HCT116 (cell line): ENCODE data around the gene SGMS2. TPM values are rescaled to one million over a fixed set of nuclear protein-coding genes. Genes with fewer than 3 reads are reported as not detected.

Experiments
- ATAC-seq: fragments of 200-7000 bp; cut with Tn5 transposase; 2 replicates; pipeline ENCODE4 v1.9.1; 2020; ENCODE audit warnings: mild to moderate bottlenecking, moderate library complexity
- Bru-seq: library from RNA; stranded (reverse); fragments of 400-500 nt; gene quantifications from one replicate; lab custom pipeline; 2021; lab: Mats Ljungman, UMichigan
- BruChase-seq, 2 experiments: library from RNA; stranded (reverse); fragments of 400-500 nt; gene quantifications; one replicate each; lab custom pipeline; 2021; lab: Mats Ljungman, UMichigan
- BruUV-seq: library from RNA; stranded (reverse); fragments of 400-500 nt; replicated peaks from 2 replicates; lab custom pipeline; 2021; lab: Mats Ljungman, UMichigan
- CTCF ChIA-PET: fragments of 300-600 bp; sonication (Branson Sonifier 250); formaldehyde crosslinking; loops from one replicate; lab custom pipeline; 2021; ENCODE audit warnings: antibody characterized with exemption; lab: Charles Lee
- POLR2A ChIA-PET: fragments of 300-600, 350-600 bp; sonication (Branson Sonifier 250); formaldehyde crosslinking; loops from one replicate; lab custom pipeline; 2021; ENCODE audit warnings: antibody characterized with exemption; lab: Charles Lee
- RAD21 ChIA-PET, 2 experiments: fragments of 300-600 bp; sonication (Branson Sonifier 250); formaldehyde crosslinking; loops; one replicate each; lab custom pipeline; 2023; ENCODE audit warnings: low total read pairs in 2 of 2; ENCODE audit not compliant: uncharacterized antibody in 2 of 2, unreplicated experiment in 2 of 2, low non-redundant PET in 1 of 2; lab: Charles Lee
- DNase-seq: peaks from one replicate; pipeline ENCODE4 v3.0.0-alpha.2; 2010; ENCODE audit warnings: low read depth, low spot score
- H2AFZ ChIP-seq: fragments of 200-600 bp; shearing (Covaris generic), sonication (generic); 2 replicates; pipeline ENCODE4 v1.6.1; 2017; ENCODE audit warnings: low read depth, mixed run types, mixed read lengths, antibody characterized with exemption, low read length; ENCODE audit not compliant: poor library complexity, severe bottlenecking
- H3K27ac ChIP-seq: 2 replicates; pipeline ENCODE4 v1.5.1; 2012; ENCODE audit warnings: low read depth, low read length
- H3K27me3 ChIP-seq: fragments of 200-600 bp; sonication (generic); 2 replicates; pipeline ENCODE4 v1.6.1; 2016; ENCODE audit warnings: mixed run types, low read length, mixed read lengths; ENCODE audit not compliant: insufficient read depth
- H3K36me3 ChIP-seq, 2 experiments: fragments of 200-500 bp in 1 of 2; fragments of 200-600 bp in 1 of 2; sonication (Bioruptor generic) in 1 of 2; sonication (generic) in 1 of 2; 2 replicates each; pipeline versions ENCODE4 v1.5.1 to v1.6.1; 2014 to 2016; ENCODE audit warnings: low read length in 2 of 2, inconsistent platforms in 1 of 2, mixed read lengths in 1 of 2, mixed run types in 1 of 2; ENCODE audit not compliant: insufficient read depth in 2 of 2, control insufficient read depth in 1 of 2
- H3K4me1 ChIP-seq, 2 experiments: fragments of 200-600 bp in 1 of 2; sonication (generic) in 1 of 2; 2 replicates each; pipeline versions ENCODE4 v1.5.1 to v1.6.1; 2012 to 2017; ENCODE audit warnings: low read length in 2 of 2, inconsistent platforms in 1 of 2, mild to moderate bottlenecking in 1 of 2, mixed read lengths in 1 of 2, mixed run types in 1 of 2, moderate library complexity in 1 of 2; ENCODE audit not compliant: insufficient read depth in 2 of 2, control insufficient read depth in 1 of 2
- H3K4me2 ChIP-seq: fragments of 200-600 bp; sonication (generic); 2 replicates; pipeline ENCODE4 v1.6.1; 2017; ENCODE audit warnings: mixed run types, low read length, mixed read lengths
- H3K4me3 ChIP-seq, 2 experiments: fragments of 200-600 bp in 1 of 2; sonication (generic) in 1 of 2; replicated peaks in 1 of 2; 2 replicates each; pipeline ENCODE4 v1.5.1; 2011 to 2016; ENCODE audit warnings: low read length in 2 of 2, control low read depth in 1 of 2, low read depth in 1 of 2, mild to moderate bottlenecking in 1 of 2, mixed read lengths in 1 of 2, mixed run types in 1 of 2
- H3K79me2 ChIP-seq: fragments of 200-600 bp; sonication (generic); 2 replicates; pipeline ENCODE4 v1.6.1; 2017; ENCODE audit warnings: mild to moderate bottlenecking, mixed run types, low read length, moderate library complexity, mixed read lengths; ENCODE audit not compliant: insufficient read depth
- H3K9ac ChIP-seq: fragments of 200-600 bp; sonication (generic); 2 replicates; pipeline ENCODE4 v1.6.1; 2016; ENCODE audit warnings: low read length, mixed read lengths
- H3K9me2 ChIP-seq: fragments of 200-600 bp; sonication (generic), shearing (Covaris generic); 2 replicates; pipeline ENCODE4 v1.6.1; 2017; ENCODE audit warnings: mixed run types, mild to moderate bottlenecking, moderate library complexity; ENCODE audit not compliant: insufficient read depth
- H3K9me3 ChIP-seq, 2 experiments: fragments of 200-500 bp in 1 of 2; fragments of 200-600 bp in 1 of 2; sonication (Bioruptor generic) in 1 of 2; sonication (generic) in 1 of 2; 2 replicates each; pipeline ENCODE4 v1.6.1; 2014 to 2017; ENCODE audit warnings: low read length in 2 of 2, mixed read lengths in 2 of 2, inconsistent platforms in 1 of 2, low read depth in 1 of 2, mild to moderate bottlenecking in 1 of 2, mixed run types in 1 of 2, moderate library complexity in 1 of 2; ENCODE audit not compliant: control insufficient read depth in 1 of 2, insufficient read depth in 1 of 2
- H4K20me1 ChIP-seq: fragments of 200-600 bp; sonication (generic), shearing (Covaris generic); 2 replicates; pipeline ENCODE4 v1.6.1; 2017; ENCODE audit warnings: mixed run types, mild to moderate bottlenecking, moderate library complexity; ENCODE audit not compliant: insufficient read depth
- CBX3 ChIP-seq: IDR thresholded peaks from 2 replicates; pipeline ENCODE4 v1.6.1; 2012; ENCODE audit warnings: low read depth
- CEBPB ChIP-seq: IDR thresholded peaks from 2 replicates; pipeline ENCODE4 v1.6.1; 2012; ENCODE audit warnings: low read depth
- ELF1 ChIP-seq: IDR thresholded peaks from 2 replicates; pipeline ENCODE4 v1.6.1; 2012; ENCODE audit warnings: low read depth, borderline replicate concordance
- EZH2 ChIP-seq: fragments of 200-600 bp; sonication (generic); IDR thresholded peaks from 2 replicates; pipeline ENCODE4 v1.6.1; 2017; ENCODE audit warnings: antibody characterized with exemption, mixed run types
- EZH2phosphoT487 ChIP-seq: fragments of 200-600 bp; IDR thresholded peaks from 2 replicates; pipeline ENCODE4 v1.6.1; 2018; ENCODE audit warnings: antibody characterized with exemption, borderline replicate concordance
- JUND ChIP-seq: IDR thresholded peaks from 2 replicates; pipeline ENCODE4 v1.6.1; 2012
- POLR2AphosphoS5 ChIP-seq: IDR thresholded peaks from 2 replicates; pipeline ENCODE4 v1.6.1; 2011; ENCODE audit warnings: mild to moderate bottlenecking, low read depth, low read length, moderate library complexity
- RAD21 ChIP-seq: IDR thresholded peaks from 2 replicates; pipeline ENCODE4 v1.6.1; 2012; ENCODE audit warnings: low read depth, mild to moderate bottlenecking
- SRF ChIP-seq: IDR thresholded peaks from 2 replicates; pipeline ENCODE4 v1.6.1; 2012; ENCODE audit warnings: low read depth
- TCF7L2 ChIP-seq: IDR thresholded peaks from 2 replicates; pipeline ENCODE4 v1.7.0; 2011; ENCODE audit warnings: borderline replicate concordance, inconsistent platforms; ENCODE audit not compliant: insufficient read depth, insufficient read length; ENCODE audit errors: extremely low read depth
- ZFX ChIP-seq: fragments of 450-650 bp; IDR thresholded peaks from 2 replicates; pipeline ENCODE4 v1.6.1; 2017
- intact Hi-C: fragments of 100-400 bp; cut with micrococcal nuclease; formaldehyde crosslinking; loops from 2 replicates; pipeline ENCODE4 v1.10.0; 2022
- long read RNA-seq: library from polyadenylated mRNA; unstranded; transcript quantifications from one replicate; pipeline ENCODE4 v2.0.0, GENCODE V29; 2021; ENCODE audit not compliant: unreplicated experiment
- polyA plus RNA-seq: library from polyadenylated mRNA; unstranded; fragments of >200 nt; gene quantifications from 2 replicates; pipeline ENCODE4 v1.2.1, GENCODE V29; 2012; ENCODE audit warnings: missing spikeins
- total RNA-seq: library from RNA; stranded (reverse); gene quantifications from one replicate; pipeline ENCODE4 v1.2.1, GENCODE V29; 2021; ENCODE audit not compliant: unreplicated experiment
- TF ChIP-seq, protein P1 (sequence below): IDR thresholded peaks from 2 replicates; pipeline ENCODE4 v1.6.1; 2012; ENCODE audit warnings: low read depth
- TF ChIP-seq, protein P2 (sequence below): IDR thresholded peaks from 2 replicates; pipeline ENCODE4 v1.6.1; 2012
- TF ChIP-seq, protein P3 (sequence below): IDR thresholded peaks from 2 replicates; pipeline ENCODE4 v1.6.1; 2012
- TF ChIP-seq, protein P4 (sequence below): IDR thresholded peaks from 2 replicates; pipeline ENCODE4 v1.6.1; 2011; ENCODE audit warnings: mild to moderate bottlenecking, low read length, moderate library complexity; ENCODE audit not compliant: insufficient replicate concordance; ENCODE audit errors: extremely low read depth
- TF ChIP-seq, protein P5 (sequence below), 3 experiments: fragments of 200-600 bp in 1 of 3; sonication (generic) in 1 of 3; IDR thresholded peaks in 2 of 3; conservative IDR thresholded peaks in 1 of 3; 2 replicates each; pipeline ENCODE4 v1.5.1; 2012 to 2017; ENCODE audit warnings: low read depth in 2 of 3, low read length in 2 of 3, antibody characterized with exemption in 1 of 3, borderline replicate concordance in 1 of 3, control low read depth in 1 of 3, mild to moderate bottlenecking in 1 of 3, mixed read lengths in 1 of 3, mixed run types in 1 of 3, moderate library complexity in 1 of 3; ENCODE audit not compliant: insufficient read depth in 1 of 3

The SGMS2 gene
- total RNA-seq: 36.6 TPM
- 12.2 and 13.5 TPM in 2 replicates for polyA plus RNA-seq
- percentile 89 among the genes with signal in this experiment for Bru-seq, nascent RNA
- BruChase-seq, experiment 1, labeled RNA remaining after a 6-hour chase: percentile 71 among the genes with signal in this experiment
- percentile 72 among the genes with signal in this experiment for BruChase-seq, experiment 2, labeled RNA remaining after a 2-hour chase
- long read RNA-seq, full-length matches to known transcripts: 1 of 28 reads
- long read RNA-seq, partial matches to known transcripts: 4 of 28 reads
- long read RNA-seq, other reads (novel, unspliced or antisense): 23 of 28 reads

DNA sequence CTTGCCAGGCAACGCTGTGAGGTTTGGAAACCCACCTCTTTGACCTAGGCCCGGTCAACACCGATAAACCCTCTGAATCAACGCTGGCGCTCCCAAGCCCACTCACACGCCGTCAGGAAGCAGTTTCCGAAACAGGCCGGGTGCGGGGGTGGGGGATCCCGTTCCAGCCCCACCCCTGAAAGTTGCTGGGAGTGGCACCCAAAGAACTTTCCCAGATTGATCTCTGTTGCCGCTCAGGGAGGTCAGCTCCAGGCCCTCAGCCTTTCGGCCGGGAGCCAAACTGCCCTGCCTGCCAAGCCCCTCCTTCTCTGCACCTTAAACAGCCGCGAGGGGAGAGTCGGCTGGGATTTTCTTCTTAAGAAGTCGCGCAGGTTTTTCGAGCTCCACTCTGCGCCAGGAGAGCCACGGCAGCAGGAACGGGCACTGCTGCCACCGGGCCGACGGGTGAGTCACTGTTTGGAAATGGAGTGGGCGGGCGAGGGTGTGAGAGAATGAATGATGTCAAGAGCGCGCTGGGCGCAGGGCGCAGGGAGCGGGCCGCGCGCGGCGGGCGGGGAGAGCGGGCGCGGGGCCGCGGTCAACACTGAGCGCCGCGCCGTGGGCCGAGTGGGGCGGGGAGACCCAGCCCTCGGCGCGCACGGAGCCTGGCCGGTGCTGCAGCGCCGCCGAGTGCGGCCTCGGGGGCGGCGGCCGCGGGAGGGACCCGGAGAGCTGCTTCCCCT lies at the start of gene SGMS2:
Gene SGMS2, plus strand, starts transcription at position 583 of the 722 bp plus-strand sequence. CDS start 70,622 bp downstream, outside the sequence.
- DNase-seq (peak; percentile 88), ATAC-seq (peak; percentile 85)
- no TSS peak for BruUV-seq
- CTCF ChIA-PET: interaction anchor here (1.2 kb wide), 1 partner anchor 14 kb away, joined by 5 read pairs; no protein-coding TSS in a partner anchor
- H3K4me2 ChIP-seq: peak within 1 kb of the TSS; percentile 91
- peaks cover 17 to 35% of the 10 kb centered on the region in 2 experiments for H3K4me1 ChIP-seq
- peak within 1 kb of the TSS; percentile 48 for H2AFZ ChIP-seq
- no peaks in the 10 kb centered on the region for H3K27me3 ChIP-seq
- H4K20me1 ChIP-seq: no peaks in the 10 kb centered on the region
- H3K9ac ChIP-seq: peak within 1 kb of the TSS; percentile 78
- RAD21 ChIA-PET: interaction anchor here in 1 of 2 experiments (1.1 kb wide), 1 partner anchor 11 kb away, joined by 3 read pairs; no protein-coding TSS in a partner anchor
- H3K27ac ChIP-seq: peak within 1 kb of the TSS; percentile 91
- H3K36me3 ChIP-seq: no peaks in the 10 kb centered on the region
- no peaks in the 10 kb centered on the region for H3K9me3 ChIP-seq
- no peaks in the 10 kb centered on the region for H3K9me2 ChIP-seq
- peak within 1 kb of the TSS; percentile 66 to 70 for H3K4me3 ChIP-seq
- POLR2A ChIA-PET: interaction anchor here (0.8 to 1.7 kb wide), 4 partner anchors 12 to 104 kb away, joined by 3 to 5 read pairs (median 4); partner anchors contain the start of gene PAPSS1
- H3K79me2 ChIP-seq: peaks cover 33% of the 10 kb centered on the region
- intact Hi-C loops: loop anchor here (2.0 kb wide), 1 partner anchor 72 kb away; no protein-coding TSS in a partner anchor
- TF ChIP-seq, protein P1, sequence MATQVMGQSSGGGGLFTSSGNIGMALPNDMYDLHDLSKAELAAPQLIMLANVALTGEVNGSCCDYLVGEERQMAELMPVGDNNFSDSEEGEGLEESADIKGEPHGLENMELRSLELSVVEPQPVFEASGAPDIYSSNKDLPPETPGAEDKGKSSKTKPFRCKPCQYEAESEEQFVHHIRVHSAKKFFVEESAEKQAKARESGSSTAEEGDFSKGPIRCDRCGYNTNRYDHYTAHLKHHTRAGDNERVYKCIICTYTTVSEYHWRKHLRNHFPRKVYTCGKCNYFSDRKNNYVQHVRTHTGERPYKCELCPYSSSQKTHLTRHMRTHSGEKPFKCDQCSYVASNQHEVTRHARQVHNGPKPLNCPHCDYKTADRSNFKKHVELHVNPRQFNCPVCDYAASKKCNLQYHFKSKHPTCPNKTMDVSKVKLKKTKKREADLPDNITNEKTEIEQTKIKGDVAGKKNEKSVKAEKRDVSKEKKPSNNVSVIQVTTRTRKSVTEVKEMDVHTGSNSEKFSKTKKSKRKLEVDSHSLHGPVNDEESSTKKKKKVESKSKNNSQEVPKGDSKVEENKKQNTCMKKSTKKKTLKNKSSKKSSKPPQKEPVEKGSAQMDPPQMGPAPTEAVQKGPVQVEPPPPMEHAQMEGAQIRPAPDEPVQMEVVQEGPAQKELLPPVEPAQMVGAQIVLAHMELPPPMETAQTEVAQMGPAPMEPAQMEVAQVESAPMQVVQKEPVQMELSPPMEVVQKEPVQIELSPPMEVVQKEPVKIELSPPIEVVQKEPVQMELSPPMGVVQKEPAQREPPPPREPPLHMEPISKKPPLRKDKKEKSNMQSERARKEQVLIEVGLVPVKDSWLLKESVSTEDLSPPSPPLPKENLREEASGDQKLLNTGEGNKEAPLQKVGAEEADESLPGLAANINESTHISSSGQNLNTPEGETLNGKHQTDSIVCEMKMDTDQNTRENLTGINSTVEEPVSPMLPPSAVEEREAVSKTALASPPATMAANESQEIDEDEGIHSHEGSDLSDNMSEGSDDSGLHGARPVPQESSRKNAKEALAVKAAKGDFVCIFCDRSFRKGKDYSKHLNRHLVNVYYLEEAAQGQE: no peak
- TF ChIP-seq POLR2AphosphoS5 (peak; percentile 75), JUND (peak; percentile 84), ZFX (peak; percentile 84), ELF1 (no peak), TCF7L2 (peak; percentile 56), EZH2 (no peak), CBX3 (0 out of 2 replicates have a peak, but pooled peaks have one; percentile 23), SRF (peak; percentile 38; the same call in 1 of the 2 replicates), RAD21 (no peak), EZH2phosphoT487 (no peak), CEBPB (no peak)
- TF ChIP-seq, protein P2, sequence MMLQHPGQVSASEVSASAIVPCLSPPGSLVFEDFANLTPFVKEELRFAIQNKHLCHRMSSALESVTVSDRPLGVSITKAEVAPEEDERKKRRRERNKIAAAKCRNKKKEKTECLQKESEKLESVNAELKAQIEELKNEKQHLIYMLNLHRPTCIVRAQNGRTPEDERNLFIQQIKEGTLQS: no peak
- TF ChIP-seq, protein P3, sequence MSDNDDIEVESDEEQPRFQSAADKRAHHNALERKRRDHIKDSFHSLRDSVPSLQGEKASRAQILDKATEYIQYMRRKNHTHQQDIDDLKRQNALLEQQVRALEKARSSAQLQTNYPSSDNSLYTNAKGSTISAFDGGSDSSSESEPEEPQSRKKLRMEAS: no peak; the same call in 1 of the 2 replicates
- TF ChIP-seq, protein P4, sequence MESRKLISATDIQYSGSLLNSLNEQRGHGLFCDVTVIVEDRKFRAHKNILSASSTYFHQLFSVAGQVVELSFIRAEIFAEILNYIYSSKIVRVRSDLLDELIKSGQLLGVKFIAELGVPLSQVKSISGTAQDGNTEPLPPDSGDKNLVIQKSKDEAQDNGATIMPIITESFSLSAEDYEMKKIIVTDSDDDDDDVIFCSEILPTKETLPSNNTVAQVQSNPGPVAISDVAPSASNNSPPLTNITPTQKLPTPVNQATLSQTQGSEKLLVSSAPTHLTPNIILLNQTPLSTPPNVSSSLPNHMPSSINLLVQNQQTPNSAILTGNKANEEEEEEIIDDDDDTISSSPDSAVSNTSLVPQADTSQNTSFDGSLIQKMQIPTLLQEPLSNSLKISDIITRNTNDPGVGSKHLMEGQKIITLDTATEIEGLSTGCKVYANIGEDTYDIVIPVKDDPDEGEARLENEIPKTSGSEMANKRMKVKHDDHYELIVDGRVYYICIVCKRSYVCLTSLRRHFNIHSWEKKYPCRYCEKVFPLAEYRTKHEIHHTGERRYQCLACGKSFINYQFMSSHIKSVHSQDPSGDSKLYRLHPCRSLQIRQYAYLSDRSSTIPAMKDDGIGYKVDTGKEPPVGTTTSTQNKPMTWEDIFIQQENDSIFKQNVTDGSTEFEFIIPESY: no peak
- TF ChIP-seq, protein P5, sequence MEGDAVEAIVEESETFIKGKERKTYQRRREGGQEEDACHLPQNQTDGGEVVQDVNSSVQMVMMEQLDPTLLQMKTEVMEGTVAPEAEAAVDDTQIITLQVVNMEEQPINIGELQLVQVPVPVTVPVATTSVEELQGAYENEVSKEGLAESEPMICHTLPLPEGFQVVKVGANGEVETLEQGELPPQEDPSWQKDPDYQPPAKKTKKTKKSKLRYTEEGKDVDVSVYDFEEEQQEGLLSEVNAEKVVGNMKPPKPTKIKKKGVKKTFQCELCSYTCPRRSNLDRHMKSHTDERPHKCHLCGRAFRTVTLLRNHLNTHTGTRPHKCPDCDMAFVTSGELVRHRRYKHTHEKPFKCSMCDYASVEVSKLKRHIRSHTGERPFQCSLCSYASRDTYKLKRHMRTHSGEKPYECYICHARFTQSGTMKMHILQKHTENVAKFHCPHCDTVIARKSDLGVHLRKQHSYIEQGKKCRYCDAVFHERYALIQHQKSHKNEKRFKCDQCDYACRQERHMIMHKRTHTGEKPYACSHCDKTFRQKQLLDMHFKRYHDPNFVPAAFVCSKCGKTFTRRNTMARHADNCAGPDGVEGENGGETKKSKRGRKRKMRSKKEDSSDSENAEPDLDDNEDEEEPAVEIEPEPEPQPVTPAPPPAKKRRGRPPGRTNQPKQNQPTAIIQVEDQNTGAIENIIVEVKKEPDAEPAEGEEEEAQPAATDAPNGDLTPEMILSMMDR (IDR thresholded peaks at IDR 0.05 in 2 of 3, conservative IDR thresholded peaks at IDR 0.05 in 1 of 3; ENCODE audit: borderline replicate concordance in 1 of 3, insufficient read depth in 1 of 3, low read depth in 2 of 3, low read length in 2 of 3): no peak
